Glutamatergic neuron (in vitro differentiated cells): Measurements from ENCODE around the gene OGFOD3. TPM values are rescaled to one million over a fixed set of nuclear protein-coding genes. Genes with fewer than 3 reads are reported as not detected.

Source experiments
- DNase-seq: peaks from one replicate; pipeline ENCODE4 v3.0.0; 2022
- H3K27ac Mint-ChIP-seq: one replicate; pipeline ENCODE4 v1.8.0; 2020; ENCODE audit warnings: mild to moderate bottlenecking, mixed read lengths, inconsistent platforms; ENCODE audit not compliant: unreplicated experiment
- H3K27me3 Mint-ChIP-seq: one replicate; pipeline ENCODE4 v1.8.0; 2020; ENCODE audit warnings: mild to moderate bottlenecking, moderate library complexity, mixed read lengths, inconsistent platforms; ENCODE audit not compliant: unreplicated experiment
- H3K36me3 Mint-ChIP-seq: one replicate; pipeline ENCODE4 v1.8.0; 2020; ENCODE audit warnings: mild to moderate bottlenecking, mixed read lengths, inconsistent platforms; ENCODE audit not compliant: unreplicated experiment
- H3K4me1 Mint-ChIP-seq: one replicate; pipeline ENCODE4 v1.8.0; 2020; ENCODE audit warnings: mild to moderate bottlenecking, low read depth, mixed read lengths, inconsistent platforms; ENCODE audit not compliant: unreplicated experiment
- H3K4me3 Mint-ChIP-seq: one replicate; pipeline ENCODE4 v1.8.0; 2020; ENCODE audit warnings: mild to moderate bottlenecking, mixed read lengths, inconsistent platforms; ENCODE audit not compliant: unreplicated experiment
- H3K9me3 Mint-ChIP-seq: one replicate; pipeline ENCODE4 v1.8.0; 2020; ENCODE audit warnings: mild to moderate bottlenecking, moderate library complexity, mixed read lengths, inconsistent platforms; ENCODE audit not compliant: unreplicated experiment
- total RNA-seq: library from RNA; stranded (reverse); fragmentation: NEBNext Ultra II Directional; extraction: Animal tissue kit (Norgen Biotek cat#: 25700); gene quantifications from one replicate; pipeline ENCODE4 v1.2.1, GENCODE V29; 2021; ENCODE audit not compliant: unreplicated experiment
- TF ChIP-seq, protein P1 (sequence below): fragments of 200-600 bp; sonication (generic); IDR thresholded peaks from one replicate; pipeline ENCODE4 v1.5.0; 2021; ENCODE audit not compliant: partially characterized antibody, unreplicated experiment

The OGFOD3 gene
- total RNA-seq, 1 donor from 2014 or later = 23.0 TPM

DNA sequence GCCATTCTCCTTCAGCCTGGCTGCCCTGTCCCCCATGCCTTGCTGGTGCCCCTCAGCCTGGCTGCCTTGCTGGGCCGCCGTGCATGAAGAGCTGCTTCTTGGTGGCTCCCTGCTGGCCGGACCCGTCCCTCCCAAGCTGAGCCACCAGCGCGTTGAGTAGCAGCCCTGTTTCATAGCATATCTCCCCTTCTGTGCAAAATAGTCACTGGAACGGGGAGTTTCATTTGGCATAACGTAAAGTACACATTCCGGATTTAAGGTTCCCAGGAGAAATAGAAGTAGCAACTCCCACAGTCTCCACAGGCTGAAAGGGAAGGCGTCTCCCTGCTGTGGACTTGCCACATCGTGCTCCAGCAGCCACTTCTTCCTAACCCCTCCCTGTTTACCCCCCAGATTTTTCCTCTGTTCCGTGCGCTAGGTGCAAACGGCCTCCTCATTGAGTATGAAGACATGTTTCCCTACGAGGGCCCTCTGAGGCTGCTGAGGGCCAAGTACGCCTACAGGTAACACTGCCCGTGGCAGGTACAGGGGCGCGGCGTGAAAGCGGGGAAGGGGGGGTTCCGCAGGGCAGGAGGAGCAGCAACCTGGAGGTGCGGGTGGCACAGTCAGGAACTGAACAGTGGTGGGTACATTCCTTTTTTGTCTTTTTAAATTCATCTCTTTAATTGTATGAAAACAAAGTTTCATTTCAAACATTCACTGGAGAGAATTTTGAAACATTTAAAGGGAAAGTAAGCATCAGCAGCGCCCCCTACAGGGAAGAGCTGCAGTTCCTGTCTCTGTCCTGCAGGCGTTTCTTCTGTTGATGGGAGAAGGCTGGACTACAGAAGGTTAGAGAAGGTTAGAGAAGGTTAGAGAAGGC is 5.8 kb upstream of the OGFOD3 start:
- H3K9me3 Mint-ChIP-seq = peaks cover 15% of the 10 kb centered on the region
- H3K36me3 Mint-ChIP-seq = peaks cover 28% of the 10 kb centered on the region
- no peak for DNase-seq
- no peaks in the 10 kb centered on the region for H3K4me1 Mint-ChIP-seq
- H3K27me3 Mint-ChIP-seq = peaks cover 5% of the 10 kb centered on the region
- peak overlapping the region; percentile 44 for H3K27ac Mint-ChIP-seq
- TF ChIP-seq, protein P1, sequence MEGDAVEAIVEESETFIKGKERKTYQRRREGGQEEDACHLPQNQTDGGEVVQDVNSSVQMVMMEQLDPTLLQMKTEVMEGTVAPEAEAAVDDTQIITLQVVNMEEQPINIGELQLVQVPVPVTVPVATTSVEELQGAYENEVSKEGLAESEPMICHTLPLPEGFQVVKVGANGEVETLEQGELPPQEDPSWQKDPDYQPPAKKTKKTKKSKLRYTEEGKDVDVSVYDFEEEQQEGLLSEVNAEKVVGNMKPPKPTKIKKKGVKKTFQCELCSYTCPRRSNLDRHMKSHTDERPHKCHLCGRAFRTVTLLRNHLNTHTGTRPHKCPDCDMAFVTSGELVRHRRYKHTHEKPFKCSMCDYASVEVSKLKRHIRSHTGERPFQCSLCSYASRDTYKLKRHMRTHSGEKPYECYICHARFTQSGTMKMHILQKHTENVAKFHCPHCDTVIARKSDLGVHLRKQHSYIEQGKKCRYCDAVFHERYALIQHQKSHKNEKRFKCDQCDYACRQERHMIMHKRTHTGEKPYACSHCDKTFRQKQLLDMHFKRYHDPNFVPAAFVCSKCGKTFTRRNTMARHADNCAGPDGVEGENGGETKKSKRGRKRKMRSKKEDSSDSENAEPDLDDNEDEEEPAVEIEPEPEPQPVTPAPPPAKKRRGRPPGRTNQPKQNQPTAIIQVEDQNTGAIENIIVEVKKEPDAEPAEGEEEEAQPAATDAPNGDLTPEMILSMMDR = peak; percentile 59
- H3K4me3 Mint-ChIP-seq = no peak overlapping the region

DNA sequence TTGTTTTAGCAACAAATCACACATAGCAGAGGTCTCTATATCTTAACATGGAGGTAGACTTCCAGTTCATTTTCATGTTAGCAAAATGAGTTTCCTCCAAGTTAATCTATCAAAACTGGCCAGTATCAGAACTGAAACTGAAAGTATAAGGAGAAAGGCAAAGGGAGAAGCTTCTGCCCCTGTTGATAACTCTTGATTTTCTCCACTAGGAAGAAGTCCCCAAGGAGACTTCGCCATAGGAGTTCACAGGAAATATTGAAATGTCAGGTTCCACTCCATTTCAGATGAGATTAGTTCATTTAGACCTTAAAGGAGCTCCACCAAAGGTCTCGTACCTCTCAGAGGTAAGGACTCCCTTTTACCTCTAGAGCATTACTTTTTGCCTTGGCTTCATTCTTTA is 1.2 kb upstream of the OGFOD3 start:
- H3K27me3 Mint-ChIP-seq = peaks cover 4% of the 10 kb centered on the region
- peaks cover 10% of the 10 kb centered on the region for H3K4me1 Mint-ChIP-seq
- no peak overlapping the region for H3K27ac Mint-ChIP-seq
- H3K4me3 Mint-ChIP-seq = peak overlapping the region; percentile 86
- TF ChIP-seq, protein P1 = no peak
- DNase-seq = no peak
- peaks cover 19% of the 10 kb centered on the region for H3K9me3 Mint-ChIP-seq
- peaks cover 28% of the 10 kb centered on the region for H3K36me3 Mint-ChIP-seq

DNA sequence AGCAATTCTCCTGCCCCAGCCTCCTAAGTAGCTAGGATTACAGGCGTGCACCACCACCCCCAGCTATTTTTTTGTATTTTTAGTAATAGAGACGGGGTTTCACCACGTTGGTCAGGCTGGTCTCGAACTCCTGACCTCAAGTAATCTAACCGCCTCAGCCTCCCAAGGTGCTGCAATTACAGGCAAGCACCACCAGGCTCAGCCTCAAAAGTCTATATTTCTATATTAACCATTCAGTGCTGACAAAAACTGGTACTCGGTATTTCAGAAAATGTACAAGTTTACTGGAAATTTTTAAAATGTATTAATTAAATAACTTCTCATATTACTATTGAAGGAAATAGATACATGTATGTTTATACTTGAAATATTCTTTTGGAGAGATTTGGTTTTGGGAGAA is 1.6 kb downstream of the OGFOD3 start:
- TF ChIP-seq, protein P1 = peak; percentile 49
- H3K27me3 Mint-ChIP-seq = peaks cover 2% of the 10 kb centered on the region
- peaks cover 14% of the 10 kb centered on the region for H3K4me1 Mint-ChIP-seq
- peaks cover 15% of the 10 kb centered on the region for H3K36me3 Mint-ChIP-seq
- H3K9me3 Mint-ChIP-seq = peaks cover 6% of the 10 kb centered on the region
- no peak overlapping the region for H3K4me3 Mint-ChIP-seq
- DNase-seq = no peak
- no peak overlapping the region for H3K27ac Mint-ChIP-seq

DNA sequence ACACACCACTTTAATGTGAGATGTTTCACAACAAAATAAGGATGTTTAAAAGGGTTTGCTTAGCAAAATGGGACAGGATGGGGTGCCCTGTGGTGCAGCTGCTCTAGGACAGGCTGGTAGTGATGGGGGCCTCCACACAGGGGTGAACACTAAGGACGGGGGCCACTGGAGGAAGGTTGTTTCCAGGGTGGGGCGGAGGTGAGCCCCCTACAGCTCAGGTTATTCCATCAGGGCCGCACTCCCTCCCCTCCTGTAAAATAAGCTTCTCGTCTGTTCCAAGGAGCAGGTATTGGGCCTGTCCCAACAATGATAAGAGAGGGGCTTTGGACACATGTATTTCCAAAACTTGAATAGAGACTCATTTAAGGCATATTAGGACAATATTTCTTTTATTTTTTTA is 2.1 kb downstream of the OGFOD3 start:
- H3K36me3 Mint-ChIP-seq = peaks cover 13% of the 10 kb centered on the region
- H3K9me3 Mint-ChIP-seq = peaks cover 4% of the 10 kb centered on the region
- no peak overlapping the region for H3K27ac Mint-ChIP-seq
- peaks cover 2% of the 10 kb centered on the region for H3K27me3 Mint-ChIP-seq
- TF ChIP-seq, protein P1 = no peak
- no peak for DNase-seq
- H3K4me1 Mint-ChIP-seq = peaks cover 14% of the 10 kb centered on the region
- H3K4me3 Mint-ChIP-seq = no peak overlapping the region

DNA sequence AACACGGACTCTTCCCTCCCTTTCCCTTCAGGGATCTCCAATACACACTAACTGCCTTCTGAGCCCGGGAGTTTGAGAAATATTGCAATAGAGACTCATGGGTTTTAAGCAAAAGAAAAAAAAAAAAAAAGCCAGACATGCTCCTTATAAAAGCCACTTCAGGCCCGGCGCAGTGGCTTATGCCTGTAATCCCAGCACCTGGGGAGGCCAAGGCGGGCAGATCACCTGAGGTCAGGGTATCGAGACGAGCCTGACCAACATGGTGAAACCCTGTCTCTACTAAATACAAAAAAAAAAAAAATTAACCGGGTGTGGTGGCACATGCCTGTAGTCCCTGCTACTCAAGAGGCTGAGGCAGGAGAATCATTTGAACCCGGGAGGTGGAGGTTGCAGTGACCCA is 2.6 kb downstream of the OGFOD3 start:
- Mint-ChIP-seq H3K4me3 (no peak overlapping the region), H3K9me3 (peaks cover 4% of the 10 kb centered on the region), H3K4me1 (peaks cover 14% of the 10 kb centered on the region), H3K36me3 (peaks cover 8% of the 10 kb centered on the region), H3K27ac (no peak overlapping the region), H3K27me3 (peaks cover 2% of the 10 kb centered on the region)
- no peak for DNase-seq
- TF ChIP-seq, protein P1 = no peak
